ENCODE data around the gene BLTP1. TPM values are rescaled to one million over a fixed set of nuclear protein-coding genes. Genes with fewer than 3 reads are reported as not detected.

The BLTP1 gene
- polyA plus RNA-seq, 2 of the 4 experiments (the other 2 are of a cell fraction) = 5.8 to 30.4 TPM

GRCh38 chr4:122172266-122172665 is 20.1 kb downstream of the BLTP1 start (continued):
- TF ChIP-seq REST (IDR thresholded peaks at IDR 0.05) = no peak
- TF ChIP-seq ZC3H11A (IDR thresholded peaks at IDR 0.05) = no peak
- no peak for TF ChIP-seq HEYL (CRISPR knock-in tag; IDR thresholded peaks at IDR 0.05)
- TF ChIP-seq POLR2A (IDR thresholded peaks at IDR 0.05; ENCODE audit: low read length) = no peak
- TF ChIP-seq MAFK (IDR thresholded peaks at IDR 0.05; ENCODE audit: partially characterized antibody) = no peak

DNA sequence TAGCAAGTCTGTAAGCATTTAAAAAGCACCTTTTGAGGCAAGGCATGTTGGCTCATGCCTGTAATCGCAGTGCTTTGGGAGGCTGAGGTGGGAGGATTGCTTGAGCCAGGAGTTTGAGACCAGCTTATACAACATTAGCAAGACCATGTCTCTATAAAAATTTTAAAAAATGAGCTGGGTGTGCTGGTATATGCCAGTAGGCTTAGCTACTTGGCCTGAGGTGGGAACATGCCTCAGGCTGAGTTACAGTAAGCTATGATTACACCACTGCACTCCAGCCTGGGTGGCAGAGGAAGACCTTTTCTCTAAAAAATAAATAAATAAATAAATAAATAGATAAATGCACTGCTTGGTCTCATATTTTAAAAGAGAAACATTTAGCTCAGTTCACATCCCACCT is 26.8 kb downstream of the BLTP1 start:
- no peak for DNase-seq (ENCODE audit: low read depth in 1 of 2, low spot score in 1 of 2)
- no peak for FAIRE-seq
- no peak overlapping the region for H3K27ac ChIP-seq
- H3K4me2 ChIP-seq = no peak overlapping the region
- ChIA-PET CTCF (no interaction called here), POLR2A (no interaction called here)
- H3K9me3 ChIP-seq = no peaks in the 10 kb centered on the region
- no peak overlapping the region for H3K4me3 ChIP-seq
- WGBS (ENCODE audit: missing lambda C conversion rate) = 97% methylated on average over 1 of the region's 1 CpG
- no peak for TF ChIP-seq HOXB13 (CRISPR knock-in tag; IDR thresholded peaks at IDR 0.05; ENCODE audit: low read depth)
- no peak for TF ChIP-seq FOXS1 (CRISPR knock-in tag; IDR thresholded peaks at IDR 0.05)
- no peak for TF ChIP-seq NFE2L2 (conservative IDR thresholded peaks at IDR 0.05; ENCODE audit: low read length)
- TF ChIP-seq REST (IDR thresholded peaks at IDR 0.05) = no peak
- no peaks in the 10 kb centered on the region for H3K4me1 ChIP-seq
- no peak for ATAC-seq

DNA sequence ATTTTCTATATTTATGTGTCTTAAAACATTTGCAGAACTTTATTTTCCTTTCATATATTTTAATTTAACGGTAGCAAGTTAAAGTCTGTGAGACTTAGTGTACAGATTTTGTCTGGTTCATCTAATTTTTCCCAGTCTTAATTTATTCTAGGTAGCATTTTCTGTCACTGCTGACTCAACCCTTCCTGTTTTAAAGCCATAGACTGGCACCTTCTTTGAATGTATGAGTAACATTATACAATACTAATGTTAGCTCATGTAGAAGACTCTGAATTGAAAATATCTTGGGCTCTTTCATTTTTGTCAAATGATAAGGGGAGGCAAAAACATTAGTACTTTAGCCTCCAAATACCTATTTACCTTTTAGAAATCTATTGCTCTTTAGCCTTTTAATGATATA is 43.6 kb downstream of the BLTP1 start:
- Histone ChIP-seq H3K27ac (no peak overlapping the region), H3K4me2 (no peak overlapping the region), H3K9me3 (no peaks in the 10 kb centered on the region), H3K4me1 (no peaks in the 10 kb centered on the region), H3K4me3 (no peak overlapping the region)
- no peak for ATAC-seq
- ChIA-PET CTCF (no interaction called here), POLR2A (no interaction called here)
- FAIRE-seq = no peak
- TF ChIP-seq HOXB5 (CRISPR knock-in tag; IDR thresholded peaks at IDR 0.05) (no peak), ATOH8 (CRISPR knock-in tag; IDR thresholded peaks at IDR 0.05; ENCODE audit: low read depth) (no peak), KDM1A (IDR thresholded peaks at IDR 0.05; ENCODE audit: low read depth) (no peak), PBX3 (IDR thresholded peaks at IDR 0.05) (no peak), CEBPB (IDR thresholded peaks at IDR 0.05) (no peak), MYC (IDR thresholded peaks at IDR 0.05; ENCODE audit: borderline replicate concordance, low read length) (no peak), ZFP36 (IDR thresholded peaks at IDR 0.05; ENCODE audit: borderline replicate concordance, partially characterized antibody) (no peak), KDM5A (IDR thresholded peaks at IDR 0.05) (no peak), FOSL2 (IDR thresholded peaks at IDR 0.05) (no peak), FOSL2 (CRISPR knock-in tag; IDR thresholded peaks at IDR 0.05) (no peak), EHF (CRISPR knock-in tag; IDR thresholded peaks at IDR 0.05) (no peak), POLR2A (IDR thresholded peaks at IDR 0.05; ENCODE audit: low read length) (no peak), CHD2 (IDR thresholded peaks at IDR 0.05; ENCODE audit: low read length, partially characterized antibody) (no peak), SREBF2 (IDR thresholded peaks at IDR 0.05) (no peak), EHMT2 (IDR thresholded peaks at IDR 0.05; ENCODE audit: low read depth) (no peak), NPAS2 (CRISPR knock-in tag; IDR thresholded peaks at IDR 0.05; ENCODE audit: borderline replicate concordance) (no peak), JUN (IDR thresholded peaks at IDR 0.05) (no peak)
- TF ChIP-seq, protein P1, sequence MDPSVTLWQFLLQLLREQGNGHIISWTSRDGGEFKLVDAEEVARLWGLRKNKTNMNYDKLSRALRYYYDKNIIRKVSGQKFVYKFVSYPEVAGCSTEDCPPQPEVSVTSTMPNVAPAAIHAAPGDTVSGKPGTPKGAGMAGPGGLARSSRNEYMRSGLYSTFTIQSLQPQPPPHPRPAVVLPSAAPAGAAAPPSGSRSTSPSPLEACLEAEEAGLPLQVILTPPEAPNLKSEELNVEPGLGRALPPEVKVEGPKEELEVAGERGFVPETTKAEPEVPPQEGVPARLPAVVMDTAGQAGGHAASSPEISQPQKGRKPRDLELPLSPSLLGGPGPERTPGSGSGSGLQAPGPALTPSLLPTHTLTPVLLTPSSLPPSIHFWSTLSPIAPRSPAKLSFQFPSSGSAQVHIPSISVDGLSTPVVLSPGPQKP (IDR thresholded peaks at IDR 0.05; ENCODE audit: low read depth, low read length) = no peak
- 89% methylated on average over 1 of the region's 1 CpG for WGBS (ENCODE audit: missing lambda C conversion rate)
- no peak for DNase-seq (ENCODE audit: low read depth in 1 of 2, low spot score in 1 of 2)

Data from A549 (cell line).